AG20443 (cell line): Measurements from ENCODE around the gene ERVH48-1.
"Not testable (repeated sequence)": the region's sequence is repeated elsewhere in the genome, so short reads cannot be mapped to it uniquely, and the experiment has no call there.

ENCODE experiments used
- DNase-seq: peaks from one replicate; pipeline ENCODE4 v3.0.0; 2012; ENCODE audit warnings: low spot score, mixed read lengths

Gene ERVH48-1

GRCh38 chr21:42939582-42940413 is 14.4 kb upstream of the ERVH48-1 start:
- DNase-seq, result peak; percentile 95

GRCh38 chr21:42938606-42938995 is 13.2 kb upstream of the ERVH48-1 start:
- not testable (repeated sequence) for DNase-seq

GRCh38 chr21:42937960-42938605 is 12.7 kb upstream of the ERVH48-1 start:
- DNase-seq, result no peak

GRCh38 chr21:42937034-42937940 is 11.9 kb upstream of the ERVH48-1 start:
- DNase-seq, result not testable (repeated sequence)

- DNase-seq, result not testable (repeated sequence)
Observed at GRCh38 chr21:42936360-42936759, 10.9 kb upstream of the ERVH48-1 start.

- DNase-seq, result not testable (repeated sequence)
Observed at GRCh38 chr21:42933973-42934372, 8.5 kb upstream of the ERVH48-1 start.

- not testable (repeated sequence) for DNase-seq
Observed at GRCh38 chr21:42933137-42933970, 7.9 kb upstream of the ERVH48-1 start.

GRCh38 chr21:42932378-42933136 is 7.1 kb upstream of the ERVH48-1 start:
- not testable (repeated sequence) for DNase-seq

- DNase-seq, result no peak
Observed at GRCh38 chr21:42931560-42932235, 6.3 kb upstream of the ERVH48-1 start.

GRCh38 chr21:42929969-42930368 is 4.5 kb upstream of the ERVH48-1 start:
- no peak for DNase-seq

- DNase-seq, result not testable (repeated sequence)
Observed at GRCh38 chr21:42927474-42928200, 2.2 kb upstream of the ERVH48-1 start.

GRCh38 chr21:42924433-42924751 is 1.0 kb downstream of the ERVH48-1 start:
- DNase-seq, result no peak

GRCh38 chr21:42923553-42924432 is 1.6 kb downstream of the ERVH48-1 start:
- DNase-seq, result peak; percentile 89

GRCh38 chr21:42922918-42923317 is 2.5 kb downstream of the ERVH48-1 start:
- no peak for DNase-seq

- no peak for DNase-seq
Observed at GRCh38 chr21:42921927-42922326, 3.5 kb downstream of the ERVH48-1 start.

- no peak for DNase-seq
Observed at GRCh38 chr21:42918291-42918690, 7.1 kb downstream of the ERVH48-1 start.

- DNase-seq, result no peak
Observed at GRCh38 chr21:42913476-42913875, 12.0 kb downstream of the ERVH48-1 start.

GRCh38 chr21:42911920-42912319 is 13.5 kb downstream of the ERVH48-1 start:
- not testable (repeated sequence) for DNase-seq
